Keratinocyte (primary cell): ENCODE results near the gene TMEM174.

ENCODE experiments used
- EZH2 ChIP-seq: IDR thresholded peaks from one replicate; pipeline ENCODE4 v1.6.1; 2012; ENCODE audit warnings: inconsistent platforms, mild to moderate bottlenecking, low read length, moderate library complexity
- TF ChIP-seq, protein P1 (sequence below), 3 experiments: IDR thresholded peaks in 1 of 3; conservative IDR thresholded peaks in 1 of 3; optimal IDR thresholded peaks in 1 of 3; 2 replicates in 2 of 3; 3 replicates in 1 of 3; pipeline versions ENCODE3 to v1.5.1; 2011; ENCODE audit warnings: low read length in 3 of 3, mild to moderate bottlenecking in 3 of 3, moderate library complexity in 2 of 3, control low read depth in 1 of 3, inconsistent platforms in 1 of 3; ENCODE audit not compliant: insufficient read depth in 2 of 3; ENCODE audit errors: extremely low read depth in 1 of 3

- TF ChIP-seq, protein P1, sequence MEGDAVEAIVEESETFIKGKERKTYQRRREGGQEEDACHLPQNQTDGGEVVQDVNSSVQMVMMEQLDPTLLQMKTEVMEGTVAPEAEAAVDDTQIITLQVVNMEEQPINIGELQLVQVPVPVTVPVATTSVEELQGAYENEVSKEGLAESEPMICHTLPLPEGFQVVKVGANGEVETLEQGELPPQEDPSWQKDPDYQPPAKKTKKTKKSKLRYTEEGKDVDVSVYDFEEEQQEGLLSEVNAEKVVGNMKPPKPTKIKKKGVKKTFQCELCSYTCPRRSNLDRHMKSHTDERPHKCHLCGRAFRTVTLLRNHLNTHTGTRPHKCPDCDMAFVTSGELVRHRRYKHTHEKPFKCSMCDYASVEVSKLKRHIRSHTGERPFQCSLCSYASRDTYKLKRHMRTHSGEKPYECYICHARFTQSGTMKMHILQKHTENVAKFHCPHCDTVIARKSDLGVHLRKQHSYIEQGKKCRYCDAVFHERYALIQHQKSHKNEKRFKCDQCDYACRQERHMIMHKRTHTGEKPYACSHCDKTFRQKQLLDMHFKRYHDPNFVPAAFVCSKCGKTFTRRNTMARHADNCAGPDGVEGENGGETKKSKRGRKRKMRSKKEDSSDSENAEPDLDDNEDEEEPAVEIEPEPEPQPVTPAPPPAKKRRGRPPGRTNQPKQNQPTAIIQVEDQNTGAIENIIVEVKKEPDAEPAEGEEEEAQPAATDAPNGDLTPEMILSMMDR (optimal IDR thresholded peaks at IDR 0.05 in 1 of 3, IDR thresholded peaks at IDR 0.05 in 1 of 3, conservative IDR thresholded peaks at IDR 0.05 in 1 of 3; ENCODE audit: extremely low read depth in 1 of 3, insufficient read depth in 2 of 3, low read length in 3 of 3), result no peak
- no peak for TF ChIP-seq EZH2
Measured at GRCh38 chr5:73174100-73174815, 1.3 kb downstream of the TMEM174 start.
